Liver (tissue), 9 donors: ENCODE measurements around the gene QRICH1. TPM values are rescaled to one million over a fixed set of nuclear protein-coding genes. Genes with fewer than 3 reads are reported as not detected.

Experiments used
- DNase-seq: peaks from one replicate; pipeline ENCODE4 v3.0.0-alpha.2; 2017; ENCODE audit warnings: low spot score
- H3K27ac ChIP-seq, 2 donors: one replicate each; pipeline ENCODE4 v1.7.0; 2013; ENCODE audit warnings: inconsistent platforms in 2 of 2, low read length in 2 of 2, control low read depth in 1 of 2, low read depth in 1 of 2, mild to moderate bottlenecking in 1 of 2
- H3K27me3 ChIP-seq, 4 donors: one replicate each; pipeline versions ENCODE4 v1.6.1 to v1.7.0; 2013; ENCODE audit warnings: low read length in 3 of 4, inconsistent platforms in 1 of 4, mild to moderate bottlenecking in 1 of 4, moderate library complexity in 1 of 4; ENCODE audit not compliant: control insufficient read depth in 4 of 4, insufficient read depth in 4 of 4
- H3K36me3 ChIP-seq, 4 donors: one replicate each; pipeline versions ENCODE4 v1.6.1 to v1.7.0; 2013; ENCODE audit warnings: low read length in 3 of 4, mild to moderate bottlenecking in 3 of 4, low read depth in 1 of 4, moderate library complexity in 1 of 4; ENCODE audit not compliant: control insufficient read depth in 4 of 4, insufficient read depth in 3 of 4
- H3K4me1 ChIP-seq, 4 donors: one replicate each; pipeline versions ENCODE4 v1.6.1 to v1.7.0; 2013; ENCODE audit warnings: low read length in 3 of 4, mild to moderate bottlenecking in 3 of 4, moderate library complexity in 1 of 4; ENCODE audit not compliant: control insufficient read depth in 4 of 4, insufficient read depth in 4 of 4
- H3K4me3 ChIP-seq, 3 donors: one replicate each; pipeline versions ENCODE4 v1.6.1 to v1.7.0; 2013; ENCODE audit warnings: low read length in 3 of 3, control low read depth in 1 of 3, low read depth in 1 of 3, mild to moderate bottlenecking in 1 of 3
- H3K9ac ChIP-seq, 2 donors: one replicate each; pipeline ENCODE4 v1.7.0; 2013; ENCODE audit warnings: low read length in 2 of 2, mild to moderate bottlenecking in 2 of 2, moderate library complexity in 2 of 2, control low read depth in 1 of 2, low read depth in 1 of 2
- H3K9me3 ChIP-seq, 4 donors: one replicate each; pipeline versions ENCODE4 v1.6.1 to v1.7.0; 2013; ENCODE audit warnings: low read length in 3 of 4; ENCODE audit not compliant: control insufficient read depth in 4 of 4
- EGR1 ChIP-seq, 2 donors: IDR thresholded peaks; 2 replicates each; pipeline ENCODE4 v1.6.1; 2016 to 2018; ENCODE audit warnings: antibody characterized with exemption in 2 of 2, low read depth in 2 of 2
- FOXA1 ChIP-seq: IDR thresholded peaks from 2 replicates; pipeline ENCODE4 v1.6.1; 2016; ENCODE audit warnings: antibody characterized with exemption
- FOXA2 ChIP-seq: IDR thresholded peaks from 2 replicates; pipeline ENCODE4 v1.6.1; 2016; ENCODE audit warnings: antibody characterized with exemption
- GABPA ChIP-seq, 2 donors: IDR thresholded peaks in 1 of 2; conservative IDR thresholded peaks in 1 of 2; 2 replicates each; pipeline ENCODE4 v1.6.1; 2016; ENCODE audit warnings: antibody characterized with exemption in 2 of 2, mild to moderate bottlenecking in 1 of 2, moderate library complexity in 1 of 2
- HNF4A ChIP-seq, 2 donors: conservative IDR thresholded peaks; 2 replicates each; pipeline ENCODE4 v1.6.1; 2016; ENCODE audit warnings: antibody characterized with exemption in 2 of 2, mild to moderate bottlenecking in 2 of 2
- HNF4G ChIP-seq: IDR thresholded peaks from 2 replicates; pipeline ENCODE4 v1.6.1; 2016; ENCODE audit warnings: antibody characterized with exemption
- JUND ChIP-seq, 2 donors: IDR thresholded peaks; 2 replicates each; pipeline ENCODE4 v1.6.1; 2016; ENCODE audit warnings: antibody characterized with exemption in 2 of 2
- NR2F2 ChIP-seq: IDR thresholded peaks from 2 replicates; pipeline ENCODE4 v1.6.1; 2016; ENCODE audit warnings: antibody characterized with exemption
- RAD21 ChIP-seq, 2 donors: IDR thresholded peaks; 2 replicates each; pipeline ENCODE4 v1.6.1; 2016; ENCODE audit warnings: antibody characterized with exemption in 2 of 2, mild to moderate bottlenecking in 2 of 2
- RXRA ChIP-seq, 2 donors: IDR thresholded peaks; 2 replicates each; pipeline ENCODE4 v1.6.1; 2017 to 2018; ENCODE audit warnings: antibody characterized with exemption in 2 of 2, mild to moderate bottlenecking in 1 of 2
- SP1 ChIP-seq: IDR thresholded peaks from 2 replicates; pipeline ENCODE4 v1.6.1; 2018; ENCODE audit warnings: antibody characterized with exemption, mild to moderate bottlenecking
- TAF1 ChIP-seq: conservative IDR thresholded peaks from 2 replicates; pipeline ENCODE4 v1.6.1; 2016; ENCODE audit warnings: antibody characterized with exemption, mild to moderate bottlenecking
- YY1 ChIP-seq: IDR thresholded peaks from 2 replicates; pipeline ENCODE4 v1.6.1; 2016; ENCODE audit warnings: antibody characterized with exemption, mild to moderate bottlenecking
- WGBS: extraction: QIAGEN DNeasy Blood & Tissue Kit; methylation state at CpG from one replicate; pipeline ENCODE4 v1.1.7; 2013; 5-methylcytosine and 5-hydroxymethylcytosine counted together
- polyA plus RNA-seq, 2 donors: library from polyadenylated mRNA; stranded (reverse) in 1 of 2; unstranded in 1 of 2; fragments of 200-250 nt in 1 of 2; fragments of >200 nt in 1 of 2; fragmentation: Nextera tagmentation in 1 of 2; extraction: Ambion mirVana in 1 of 2; gene quantifications; one replicate each; pipeline versions ENCODE4 v1.2.1 to v1.2.3, GENCODE V29; 2013 to 2015
- total RNA-seq, 2 donors: library from RNA; depleted of rRNA; stranded (reverse); fragments of >200 nt; gene quantifications; one replicate each; pipeline ENCODE4 v1.2.3, GENCODE V29; 2014
- TF ChIP-seq, protein P1 (sequence below): IDR thresholded peaks from 2 replicates; pipeline ENCODE4 v1.6.1; 2016; ENCODE audit warnings: antibody characterized with exemption, mild to moderate bottlenecking
- TF ChIP-seq, protein P2 (sequence below): IDR thresholded peaks from 2 replicates; pipeline ENCODE4 v1.6.1; 2016; ENCODE audit warnings: antibody characterized with exemption
- TF ChIP-seq, protein P3 (sequence below): fragments of 150-350 bp; IDR thresholded peaks from 2 replicates; pipeline ENCODE4 v1.5.1; 2017; ENCODE audit warnings: improper control_type of control experiment, low read depth, low read length; ENCODE audit not compliant: missing input control
- TF ChIP-seq, protein P4 (sequence below): IDR thresholded peaks from 2 replicates; pipeline ENCODE4 v1.6.1; 2016; ENCODE audit warnings: antibody characterized with exemption
- TF ChIP-seq, protein P5 (sequence below): IDR thresholded peaks from 2 replicates; pipeline ENCODE4 v1.6.1; 2016; ENCODE audit warnings: antibody characterized with exemption
- donor health status: healthy.
- donor health status: healthy.
- donor health status: healthy.
- donor health status: healthy.
- donor health status: healthy.

The QRICH1 gene
- total and polyA plus RNA-seq, 4 donors: 17.3 to 35.1 (median 25.7) TPM

GRCh38 chr3:49123687-49124086, 29.8 kb upstream of the QRICH1 start:
- H3K4me1 ChIP-seq: peaks cover 4 to 16% (median 13%) of the 10 kb centered on the region in 4 donors
- WGBS: 96% methylated on average over 17 of the region's 17 CpGs
- H3K9ac ChIP-seq: no peak overlapping the region
- TF ChIP-seq, protein P1, sequence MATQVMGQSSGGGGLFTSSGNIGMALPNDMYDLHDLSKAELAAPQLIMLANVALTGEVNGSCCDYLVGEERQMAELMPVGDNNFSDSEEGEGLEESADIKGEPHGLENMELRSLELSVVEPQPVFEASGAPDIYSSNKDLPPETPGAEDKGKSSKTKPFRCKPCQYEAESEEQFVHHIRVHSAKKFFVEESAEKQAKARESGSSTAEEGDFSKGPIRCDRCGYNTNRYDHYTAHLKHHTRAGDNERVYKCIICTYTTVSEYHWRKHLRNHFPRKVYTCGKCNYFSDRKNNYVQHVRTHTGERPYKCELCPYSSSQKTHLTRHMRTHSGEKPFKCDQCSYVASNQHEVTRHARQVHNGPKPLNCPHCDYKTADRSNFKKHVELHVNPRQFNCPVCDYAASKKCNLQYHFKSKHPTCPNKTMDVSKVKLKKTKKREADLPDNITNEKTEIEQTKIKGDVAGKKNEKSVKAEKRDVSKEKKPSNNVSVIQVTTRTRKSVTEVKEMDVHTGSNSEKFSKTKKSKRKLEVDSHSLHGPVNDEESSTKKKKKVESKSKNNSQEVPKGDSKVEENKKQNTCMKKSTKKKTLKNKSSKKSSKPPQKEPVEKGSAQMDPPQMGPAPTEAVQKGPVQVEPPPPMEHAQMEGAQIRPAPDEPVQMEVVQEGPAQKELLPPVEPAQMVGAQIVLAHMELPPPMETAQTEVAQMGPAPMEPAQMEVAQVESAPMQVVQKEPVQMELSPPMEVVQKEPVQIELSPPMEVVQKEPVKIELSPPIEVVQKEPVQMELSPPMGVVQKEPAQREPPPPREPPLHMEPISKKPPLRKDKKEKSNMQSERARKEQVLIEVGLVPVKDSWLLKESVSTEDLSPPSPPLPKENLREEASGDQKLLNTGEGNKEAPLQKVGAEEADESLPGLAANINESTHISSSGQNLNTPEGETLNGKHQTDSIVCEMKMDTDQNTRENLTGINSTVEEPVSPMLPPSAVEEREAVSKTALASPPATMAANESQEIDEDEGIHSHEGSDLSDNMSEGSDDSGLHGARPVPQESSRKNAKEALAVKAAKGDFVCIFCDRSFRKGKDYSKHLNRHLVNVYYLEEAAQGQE: no peak
- TF ChIP-seq RXRA (IDR thresholded peaks at IDR 0.05): no peak
- no peak for TF ChIP-seq YY1
- TF ChIP-seq, protein P2, sequence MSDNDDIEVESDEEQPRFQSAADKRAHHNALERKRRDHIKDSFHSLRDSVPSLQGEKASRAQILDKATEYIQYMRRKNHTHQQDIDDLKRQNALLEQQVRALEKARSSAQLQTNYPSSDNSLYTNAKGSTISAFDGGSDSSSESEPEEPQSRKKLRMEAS: no peak
- TF ChIP-seq, protein P3, sequence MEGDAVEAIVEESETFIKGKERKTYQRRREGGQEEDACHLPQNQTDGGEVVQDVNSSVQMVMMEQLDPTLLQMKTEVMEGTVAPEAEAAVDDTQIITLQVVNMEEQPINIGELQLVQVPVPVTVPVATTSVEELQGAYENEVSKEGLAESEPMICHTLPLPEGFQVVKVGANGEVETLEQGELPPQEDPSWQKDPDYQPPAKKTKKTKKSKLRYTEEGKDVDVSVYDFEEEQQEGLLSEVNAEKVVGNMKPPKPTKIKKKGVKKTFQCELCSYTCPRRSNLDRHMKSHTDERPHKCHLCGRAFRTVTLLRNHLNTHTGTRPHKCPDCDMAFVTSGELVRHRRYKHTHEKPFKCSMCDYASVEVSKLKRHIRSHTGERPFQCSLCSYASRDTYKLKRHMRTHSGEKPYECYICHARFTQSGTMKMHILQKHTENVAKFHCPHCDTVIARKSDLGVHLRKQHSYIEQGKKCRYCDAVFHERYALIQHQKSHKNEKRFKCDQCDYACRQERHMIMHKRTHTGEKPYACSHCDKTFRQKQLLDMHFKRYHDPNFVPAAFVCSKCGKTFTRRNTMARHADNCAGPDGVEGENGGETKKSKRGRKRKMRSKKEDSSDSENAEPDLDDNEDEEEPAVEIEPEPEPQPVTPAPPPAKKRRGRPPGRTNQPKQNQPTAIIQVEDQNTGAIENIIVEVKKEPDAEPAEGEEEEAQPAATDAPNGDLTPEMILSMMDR: no peak
- no peak for TF ChIP-seq HNF4G
- TF ChIP-seq GABPA (IDR thresholded peaks at IDR 0.05 in 1 of 2, conservative IDR thresholded peaks at IDR 0.05 in 1 of 2): no peak
- TF ChIP-seq JUND (IDR thresholded peaks at IDR 0.05): no peak
- TF ChIP-seq NR2F2: no peak
- TF ChIP-seq TAF1: no peak
- TF ChIP-seq, protein P4, sequence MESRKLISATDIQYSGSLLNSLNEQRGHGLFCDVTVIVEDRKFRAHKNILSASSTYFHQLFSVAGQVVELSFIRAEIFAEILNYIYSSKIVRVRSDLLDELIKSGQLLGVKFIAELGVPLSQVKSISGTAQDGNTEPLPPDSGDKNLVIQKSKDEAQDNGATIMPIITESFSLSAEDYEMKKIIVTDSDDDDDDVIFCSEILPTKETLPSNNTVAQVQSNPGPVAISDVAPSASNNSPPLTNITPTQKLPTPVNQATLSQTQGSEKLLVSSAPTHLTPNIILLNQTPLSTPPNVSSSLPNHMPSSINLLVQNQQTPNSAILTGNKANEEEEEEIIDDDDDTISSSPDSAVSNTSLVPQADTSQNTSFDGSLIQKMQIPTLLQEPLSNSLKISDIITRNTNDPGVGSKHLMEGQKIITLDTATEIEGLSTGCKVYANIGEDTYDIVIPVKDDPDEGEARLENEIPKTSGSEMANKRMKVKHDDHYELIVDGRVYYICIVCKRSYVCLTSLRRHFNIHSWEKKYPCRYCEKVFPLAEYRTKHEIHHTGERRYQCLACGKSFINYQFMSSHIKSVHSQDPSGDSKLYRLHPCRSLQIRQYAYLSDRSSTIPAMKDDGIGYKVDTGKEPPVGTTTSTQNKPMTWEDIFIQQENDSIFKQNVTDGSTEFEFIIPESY: no peak
- TF ChIP-seq RAD21 (IDR thresholded peaks at IDR 0.05): no peak
- no peak for TF ChIP-seq SP1
- TF ChIP-seq FOXA1: no peak
- H3K27me3 ChIP-seq: no peaks in the 10 kb centered on the region
- H3K36me3 ChIP-seq: peaks cover 0 to 45% (median 22%) of the 10 kb centered on the region in 4 donors
- no peaks in the 10 kb centered on the region for H3K9me3 ChIP-seq
- no peak overlapping the region for H3K4me3 ChIP-seq
- DNase-seq: no peak
- H3K27ac ChIP-seq: no peak overlapping the region

GRCh38 chr3:49122886-49123545, 29.1 kb upstream of the QRICH1 start:
- peaks cover 0 to 42% (median 22%) of the 10 kb centered on the region in 4 donors for H3K36me3 ChIP-seq
- no peaks in the 10 kb centered on the region for H3K9me3 ChIP-seq
- H3K4me3 ChIP-seq: no peak overlapping the region
- peaks cover 4 to 16% (median 13%) of the 10 kb centered on the region in 4 donors for H3K4me1 ChIP-seq
- no peak overlapping the region for H3K9ac ChIP-seq
- DNase-seq: no peak
- H3K27ac ChIP-seq: no peak overlapping the region
- H3K27me3 ChIP-seq: no peaks in the 10 kb centered on the region
- 95% methylated on average over 17 of the region's 17 CpGs for WGBS
- TF ChIP-seq EGR1 (IDR thresholded peaks at IDR 0.05; ENCODE audit: low read depth in 2 of 2) (no peak), JUND (IDR thresholded peaks at IDR 0.05) (no peak), YY1 (no peak), HNF4A (conservative IDR thresholded peaks at IDR 0.05) (no peak), FOXA2 (no peak), SP1 (no peak)
- TF ChIP-seq, protein P5, sequence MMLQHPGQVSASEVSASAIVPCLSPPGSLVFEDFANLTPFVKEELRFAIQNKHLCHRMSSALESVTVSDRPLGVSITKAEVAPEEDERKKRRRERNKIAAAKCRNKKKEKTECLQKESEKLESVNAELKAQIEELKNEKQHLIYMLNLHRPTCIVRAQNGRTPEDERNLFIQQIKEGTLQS: no peak
- TF ChIP-seq, protein P3: no peak
- TF ChIP-seq, protein P1: no peak
